AG04449 (cell line): ENCODE measurements around the gene LOXL1.

Source experiments
- CTCF ChIA-PET: fragments of 350-600 bp; formaldehyde crosslinking; extraction: SDS; loops from one replicate; lab custom pipeline; 2021; ENCODE audit warnings: antibody characterized with exemption; lab: Yijun Ruan, JAX
- POLR2A ChIA-PET: fragments of 400-600, 350-600 bp; formaldehyde crosslinking; extraction: SDS; loops from one replicate; lab custom pipeline; 2020; ENCODE audit warnings: antibody characterized with exemption, inconsistent platforms; lab: Yijun Ruan, JAX
- DNase-seq: peaks from one replicate; pipeline ENCODE4 v3.0.0-alpha.2; 2010; ENCODE audit warnings: low read depth, low spot score
- H3K4me3 ChIP-seq: 2 replicates; pipeline ENCODE4 v1.5.1; 2011; ENCODE audit warnings: low read depth, mild to moderate bottlenecking, control low read depth, low read length
- TF ChIP-seq, protein P1 (sequence below): IDR thresholded peaks from one replicate; pipeline ENCODE4 v1.5.1; 2011; ENCODE audit warnings: mild to moderate bottlenecking, moderate library complexity, low read length, control low read depth, inconsistent platforms; ENCODE audit not compliant: insufficient read depth; ENCODE audit errors: missing control alignments

LOXL1 gene

GRCh38 chr15:73946795-73947370 lies 20.6 kb downstream of the LOXL1 start:
- DNase-seq, result no peak
- ChIA-PET CTCF (interaction anchor here (3.2 to 17.8 kb wide), 2 partner anchors 12 to 23 kb away, joined by 19 to 317 read pairs; no protein-coding TSS in a partner anchor), POLR2A (interaction anchor here (1.1 kb wide), 1 partner anchor 16 kb away, joined by 3 read pairs; no protein-coding TSS in a partner anchor)
- no peak overlapping the region for H3K4me3 ChIP-seq
- TF ChIP-seq, protein P1, sequence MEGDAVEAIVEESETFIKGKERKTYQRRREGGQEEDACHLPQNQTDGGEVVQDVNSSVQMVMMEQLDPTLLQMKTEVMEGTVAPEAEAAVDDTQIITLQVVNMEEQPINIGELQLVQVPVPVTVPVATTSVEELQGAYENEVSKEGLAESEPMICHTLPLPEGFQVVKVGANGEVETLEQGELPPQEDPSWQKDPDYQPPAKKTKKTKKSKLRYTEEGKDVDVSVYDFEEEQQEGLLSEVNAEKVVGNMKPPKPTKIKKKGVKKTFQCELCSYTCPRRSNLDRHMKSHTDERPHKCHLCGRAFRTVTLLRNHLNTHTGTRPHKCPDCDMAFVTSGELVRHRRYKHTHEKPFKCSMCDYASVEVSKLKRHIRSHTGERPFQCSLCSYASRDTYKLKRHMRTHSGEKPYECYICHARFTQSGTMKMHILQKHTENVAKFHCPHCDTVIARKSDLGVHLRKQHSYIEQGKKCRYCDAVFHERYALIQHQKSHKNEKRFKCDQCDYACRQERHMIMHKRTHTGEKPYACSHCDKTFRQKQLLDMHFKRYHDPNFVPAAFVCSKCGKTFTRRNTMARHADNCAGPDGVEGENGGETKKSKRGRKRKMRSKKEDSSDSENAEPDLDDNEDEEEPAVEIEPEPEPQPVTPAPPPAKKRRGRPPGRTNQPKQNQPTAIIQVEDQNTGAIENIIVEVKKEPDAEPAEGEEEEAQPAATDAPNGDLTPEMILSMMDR, result no peak

DNA sequence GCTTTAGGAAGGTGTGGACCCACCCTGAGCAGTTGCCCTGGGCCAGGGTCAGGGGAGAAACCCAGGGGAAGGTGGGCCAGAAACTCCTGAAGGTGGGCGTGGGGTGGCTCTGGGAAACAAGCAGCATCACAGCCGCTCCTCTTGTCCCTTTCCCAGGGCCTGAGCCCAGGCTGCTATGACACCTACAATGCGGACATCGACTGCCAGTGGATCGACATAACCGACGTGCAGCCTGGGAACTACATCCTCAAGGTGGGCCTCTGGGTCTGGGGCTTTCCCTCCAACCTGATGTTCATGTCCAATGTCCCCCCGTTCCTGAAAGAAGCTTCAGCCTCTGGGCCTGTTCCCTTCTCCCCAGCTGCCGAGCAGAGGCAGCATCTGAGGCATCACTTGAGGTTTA lies 21.4 kb downstream of the LOXL1 start:
- TF ChIP-seq, protein P1, result no peak
- ChIA-PET POLR2A (no interaction called here), CTCF (interaction anchor here (1.7 to 17.8 kb wide), 4 partner anchors 8 to 74 kb away, joined by 7 to 317 read pairs (median 33); partner anchors contain the start of gene TBC1D21)
- DNase-seq, result no peak
- no peak overlapping the region for H3K4me3 ChIP-seq

DNA sequence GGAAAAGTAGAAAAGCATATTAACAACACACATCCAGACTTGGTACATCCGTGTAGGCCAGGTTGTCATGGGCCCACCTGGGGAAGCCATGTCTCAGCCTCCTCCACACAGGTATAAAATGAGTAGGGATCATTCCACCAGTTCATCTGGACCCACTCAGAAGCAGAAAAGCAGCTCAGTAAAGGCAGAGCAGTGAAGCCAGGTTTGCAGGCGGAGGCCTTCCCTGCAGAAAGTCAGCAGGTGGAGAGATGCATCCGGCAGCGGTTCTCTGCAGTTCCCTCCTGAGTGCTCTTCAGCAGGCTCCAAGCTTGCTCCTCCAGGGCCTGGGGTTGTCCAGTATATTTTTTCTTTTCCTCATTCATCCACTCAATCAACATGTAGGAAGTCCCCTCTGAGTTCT lies 22.1 kb downstream of the LOXL1 start:
- ChIA-PET POLR2A (no interaction called here), CTCF (interaction anchor here (0.9 to 17.8 kb wide), 10 partner anchors 9 to 371 kb away, joined by 3 to 317 read pairs (median 6); partner anchors contain the start of genes PML and TBC1D21)
- TF ChIP-seq, protein P1, result no peak
- no peak overlapping the region for H3K4me3 ChIP-seq
- DNase-seq, result no peak

DNA sequence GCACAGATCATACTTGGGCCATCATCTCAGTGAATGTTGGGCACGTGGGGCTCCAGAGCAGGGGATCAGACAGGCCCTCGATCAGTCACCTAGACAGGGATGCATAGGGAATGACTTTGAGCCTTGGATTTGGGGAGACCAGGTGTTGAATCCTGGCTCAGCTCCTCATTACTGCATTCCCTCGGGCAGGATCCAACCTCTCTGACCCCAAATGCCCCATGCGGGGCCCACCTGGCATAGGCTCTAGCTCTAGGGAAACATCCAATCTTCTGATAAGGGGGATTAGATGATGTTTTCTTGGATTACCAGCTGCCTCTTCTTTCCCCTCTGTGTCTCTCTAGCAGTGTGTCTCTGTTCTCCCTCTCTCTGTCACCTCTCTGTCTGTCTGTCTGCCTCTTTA lies 22.7 kb downstream of the LOXL1 start:
- DNase-seq, result no peak
- TF ChIP-seq, protein P1, result no peak
- H3K4me3 ChIP-seq, result no peak overlapping the region
- POLR2A ChIA-PET, result no interaction called here
- CTCF ChIA-PET, result interaction anchor here (0.9 to 17.8 kb wide), 12 partner anchors 10 to 370 kb away, joined by 3 to 317 read pairs (median 6); partner anchors contain the start of genes LOXL1, PML and TBC1D21

DNA sequence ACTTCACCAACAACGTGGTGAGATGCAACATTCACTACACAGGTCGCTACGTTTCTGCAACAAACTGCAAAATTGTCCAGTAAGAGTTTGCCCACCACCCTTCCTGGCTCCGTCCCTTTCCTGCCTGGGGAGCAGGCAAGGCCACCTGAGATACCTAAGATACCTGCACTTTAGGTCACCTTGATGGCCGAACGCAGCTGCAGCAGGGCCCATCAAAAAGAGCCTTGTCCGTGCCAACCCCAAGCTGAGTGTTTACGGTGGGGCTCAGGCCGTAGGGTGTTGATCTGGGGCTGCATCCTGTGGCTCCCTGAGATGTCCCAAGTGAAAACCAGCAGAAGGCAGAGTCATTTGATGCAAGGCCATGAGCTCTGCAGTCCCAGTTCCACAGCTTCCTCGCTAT lies 23.2 kb downstream of the LOXL1 start:
- TF ChIP-seq, protein P1, result no peak
- ChIA-PET POLR2A (no interaction called here), CTCF (interaction anchor here (0.6 to 17.8 kb wide), 11 partner anchors 9 to 370 kb away, joined by 3 to 317 read pairs (median 6); partner anchors contain the start of genes LOXL1 and TBC1D21)
- no peak overlapping the region for H3K4me3 ChIP-seq
- DNase-seq, result no peak

DNA sequence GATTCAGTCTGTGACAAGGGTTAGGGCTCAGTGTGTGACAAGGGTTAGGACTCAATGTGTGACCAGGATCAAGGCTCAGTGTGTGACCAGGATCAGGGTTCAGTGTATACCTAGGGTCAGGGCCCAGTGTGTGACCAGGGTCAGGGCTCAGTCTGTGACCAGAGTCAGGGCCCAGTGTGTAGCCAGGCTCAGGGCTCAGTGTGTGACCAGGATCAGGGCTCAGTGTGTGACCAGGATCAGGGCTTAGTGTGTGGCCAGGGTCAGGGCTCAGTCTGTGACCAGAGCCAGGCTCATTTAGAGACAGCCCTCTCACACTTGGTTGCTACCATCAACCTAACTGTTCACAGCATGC lies 24.2 kb downstream of the LOXL1 start:
- ChIA-PET CTCF (interaction anchor here (1.0 to 17.8 kb wide), 19 partner anchors 7 to 371 kb away, joined by 3 to 317 read pairs (median 7); no protein-coding TSS in a partner anchor), POLR2A (interaction anchor here (0.6 to 1.4 kb wide), 5 partner anchors 10 to 369 kb away, joined by 3 to 15 read pairs (median 3); partner anchors contain the start of gene LOXL1)
- H3K4me3 ChIP-seq, result no peak overlapping the region
- TF ChIP-seq, protein P1, result no peak
- DNase-seq, result no peak
